B cell (primary cell): ENCODE measurements around the gene MMP2. TPM values are rescaled to one million over a fixed set of nuclear protein-coding genes. Genes with fewer than 3 reads are reported as not detected.

Source experiments
- ATAC-seq: fragments of 200-7000 bp; cut with Tn5 transposase; one replicate; pipeline ENCODE4 v1.10.0; 2021; ENCODE audit warnings: low read depth, mild to moderate bottlenecking, moderate number of reproducible peaks, moderate library complexity
- CTCF ChIA-PET: fragments of 350-600 bp; sonication (Branson Sonifier 250); formaldehyde crosslinking; loops from one replicate; lab custom pipeline; 2021; ENCODE audit warnings: antibody characterized with exemption, inconsistent platforms; lab: Charles Lee
- POLR2A ChIA-PET: fragments of 350-600 bp; sonication (Branson Sonifier 250); formaldehyde crosslinking; loops from one replicate; lab custom pipeline; 2021; ENCODE audit warnings: antibody characterized with exemption; lab: Charles Lee
- DNase-seq: peaks from one replicate; pipeline ENCODE4 v3.0.0; 2013
- H2AFZ ChIP-seq: 2 replicates; pipeline ENCODE4 v1.6.1; 2012; ENCODE audit warnings: mild to moderate bottlenecking, low read depth, low read length; ENCODE audit not compliant: insufficient read depth, poor library complexity, severe bottlenecking
- H3K27ac ChIP-seq, 2 donors: 1 replicate in 1 of 2; 2 replicates in 1 of 2; pipeline ENCODE4 v1.5.1; 2012 to 2013; ENCODE audit warnings: low read length in 2 of 2, mild to moderate bottlenecking in 2 of 2, moderate library complexity in 1 of 2
- H3K27me3 ChIP-seq, 4 experiments: fragments of 200-600 bp in 1 of 4; sonication (generic) in 1 of 4; replicated peaks in 1 of 4; 1 replicate in 2 of 4; 2 replicates in 2 of 4; pipeline versions ENCODE4 v1.6.1 to v1.7.0; 2013 to 2016; ENCODE audit warnings: low read length in 3 of 4, mild to moderate bottlenecking in 2 of 4, mixed read lengths in 1 of 4, moderate library complexity in 1 of 4; ENCODE audit not compliant: insufficient read depth in 4 of 4, control insufficient read depth in 3 of 4; ENCODE audit errors: control extremely low read depth in 1 of 4
- H3K36me3 ChIP-seq, 2 experiments: replicated peaks in 1 of 2; 1 replicate in 1 of 2; 2 replicates in 1 of 2; pipeline versions ENCODE4 v1.6.1 to v1.7.1; 2013; ENCODE audit warnings: low read length in 1 of 2; ENCODE audit not compliant: insufficient read depth in 2 of 2, control insufficient read depth in 1 of 2; ENCODE audit errors: control extremely low read depth in 1 of 2, extremely low read depth in 1 of 2
- H3K4me1 ChIP-seq, 2 donors: fragments of 200-600 bp in 1 of 2; sonication (generic) in 1 of 2; 1 replicate in 1 of 2; 2 replicates in 1 of 2; pipeline versions ENCODE4 v1.5.1 to v1.6.1; 2013 to 2017; ENCODE audit warnings: low read length in 2 of 2; ENCODE audit not compliant: control insufficient read depth in 2 of 2, insufficient read depth in 2 of 2
- H3K4me2 ChIP-seq: replicated peaks from 2 replicates; pipeline ENCODE3; 2012; ENCODE audit warnings: mild to moderate bottlenecking, low read depth, low read length; ENCODE audit not compliant: poor library complexity, severe bottlenecking
- H3K4me3 ChIP-seq, 5 experiments: fragments of 200-600 bp in 1 of 5; sonication (generic) in 1 of 5; 1 replicate in 3 of 5; 2 replicates in 2 of 5; pipeline versions ENCODE4 v1.5.1 to v1.7.0; 2011 to 2016; ENCODE audit warnings: low read length in 4 of 5, mild to moderate bottlenecking in 4 of 5, low read depth in 2 of 5, control low read depth in 1 of 5, moderate library complexity in 1 of 5; ENCODE audit not compliant: insufficient read depth in 1 of 5; ENCODE audit errors: control extremely low read depth in 1 of 5, extremely low read depth in 1 of 5
- H3K79me2 ChIP-seq: fragments of 200-600 bp; sonication (generic); one replicate; pipeline ENCODE4 v1.6.0; 2016; ENCODE audit warnings: low read length; ENCODE audit not compliant: control insufficient read depth, insufficient read depth
- H3K9ac ChIP-seq: fragments of 200-600 bp; sonication (generic); 2 replicates; pipeline ENCODE4 v1.6.1; 2017; ENCODE audit warnings: mild to moderate bottlenecking, low read length, moderate library complexity
- H3K9me3 ChIP-seq, 3 donors: one replicate each; pipeline versions ENCODE4 v1.6.1 to v1.7.1; 2013; ENCODE audit warnings: low read length in 2 of 3; ENCODE audit not compliant: control insufficient read depth in 2 of 3, insufficient read depth in 1 of 3; ENCODE audit errors: control extremely low read depth in 1 of 3
- H4K20me1 ChIP-seq: 2 replicates; pipeline ENCODE4 v1.6.0; 2012; ENCODE audit warnings: mild to moderate bottlenecking, low read length; ENCODE audit not compliant: insufficient read depth, control insufficient read depth, poor library complexity, severe bottlenecking
- H3K27ac Mint-ChIP-seq: one replicate; pipeline ENCODE4 v1.8.0; 2021; ENCODE audit warnings: mixed read lengths
- H3K27me3 Mint-ChIP-seq: one replicate; pipeline ENCODE4 v1.8.0; 2021; ENCODE audit warnings: mixed read lengths
- H3K4me1 Mint-ChIP-seq: one replicate; pipeline ENCODE4 v1.8.0; 2021; ENCODE audit warnings: mixed read lengths
- H3K4me3 Mint-ChIP-seq: one replicate; pipeline ENCODE4 v1.8.0; 2021; ENCODE audit warnings: mixed read lengths
- H3K9me3 Mint-ChIP-seq: one replicate; pipeline ENCODE4 v1.8.0; 2022; ENCODE audit warnings: mixed read lengths; ENCODE audit not compliant: insufficient read depth
- EZH2 ChIP-seq: IDR thresholded peaks from 2 replicates; pipeline ENCODE4 v1.6.1; 2012; ENCODE audit warnings: borderline replicate concordance, low read depth, mild to moderate bottlenecking, moderate library complexity, low read length; ENCODE audit not compliant: insufficient read depth, poor library complexity, severe bottlenecking
- WGBS: methylation state at CpG from one replicate; pipeline ENCODE4 v1.1.5; 2013; ENCODE audit warnings: missing lambda C conversion rate; ENCODE audit not compliant: insufficient coverage; 5-methylcytosine and 5-hydroxymethylcytosine counted together
- intact Hi-C: fragments of 100-400 bp; cut with micrococcal nuclease; formaldehyde crosslinking; loops from one replicate; pipeline ENCODE4 v1.10.0; 2022
- polyA plus RNA-seq: library from polyadenylated mRNA; depleted of rRNA; stranded (reverse); fragments of >200 nt; gene quantifications from 2 replicates; pipeline ENCODE4 v1.2.3, GENCODE V29; 2012
- total RNA-seq, 2 donors: library from RNA; stranded (reverse); fragments of 120-200 nt in 1 of 2; gene quantifications; 1 replicate in 1 of 2; 2 replicates in 1 of 2; pipeline versions ENCODE4 v1.2.3 to v1.2.4, GENCODE V29; 2013 to 2022
- TF ChIP-seq, protein P1 (sequence below): fragments of 200-600 bp; IDR thresholded peaks from one replicate; pipeline ENCODE4 v1.8.0; 2022; ENCODE audit warnings: antibody characterized with exemption, mild to moderate bottlenecking

Gene MMP2
- total and polyA plus RNA-seq, 2 donors (not counting 1 experiment from before 2014, with no cell fraction given): not detected

GRCh38 chr16:55521792-55522191, 42.8 kb downstream of the MMP2 start:
- intact Hi-C loops: no loop called here
- Mint-ChIP-seq H3K27me3 (no peaks in the 10 kb centered on the region), H3K4me1 (no peaks in the 10 kb centered on the region), H3K27ac (no peak overlapping the region), H3K4me3 (no peak overlapping the region), H3K9me3 (peaks cover 3% of the 10 kb centered on the region)
- Histone ChIP-seq H3K4me1 (no peaks in the 10 kb centered on the region), H3K9me3 (peaks cover 0 to 1% (median 0%) of the 10 kb centered on the region in 3 donors), H2AFZ (no peak overlapping the region), H3K4me2 (no peak overlapping the region), H3K79me2 (no peaks in the 10 kb centered on the region), H3K27ac (no peak overlapping the region), H3K27me3 (no peaks in the 10 kb centered on the region), H3K36me3 (no peaks in the 10 kb centered on the region), H3K9ac (no peak overlapping the region), H3K4me3 (no peak overlapping the region), H4K20me1 (no peaks in the 10 kb centered on the region)
- no CpG with 5 or more reads among the region's 1 CpG for WGBS
- ChIA-PET CTCF (no interaction called here), POLR2A (no interaction called here)
- ATAC-seq (no peak), DNase-seq (no peak)
- TF ChIP-seq EZH2: no peak
- TF ChIP-seq, protein P1, sequence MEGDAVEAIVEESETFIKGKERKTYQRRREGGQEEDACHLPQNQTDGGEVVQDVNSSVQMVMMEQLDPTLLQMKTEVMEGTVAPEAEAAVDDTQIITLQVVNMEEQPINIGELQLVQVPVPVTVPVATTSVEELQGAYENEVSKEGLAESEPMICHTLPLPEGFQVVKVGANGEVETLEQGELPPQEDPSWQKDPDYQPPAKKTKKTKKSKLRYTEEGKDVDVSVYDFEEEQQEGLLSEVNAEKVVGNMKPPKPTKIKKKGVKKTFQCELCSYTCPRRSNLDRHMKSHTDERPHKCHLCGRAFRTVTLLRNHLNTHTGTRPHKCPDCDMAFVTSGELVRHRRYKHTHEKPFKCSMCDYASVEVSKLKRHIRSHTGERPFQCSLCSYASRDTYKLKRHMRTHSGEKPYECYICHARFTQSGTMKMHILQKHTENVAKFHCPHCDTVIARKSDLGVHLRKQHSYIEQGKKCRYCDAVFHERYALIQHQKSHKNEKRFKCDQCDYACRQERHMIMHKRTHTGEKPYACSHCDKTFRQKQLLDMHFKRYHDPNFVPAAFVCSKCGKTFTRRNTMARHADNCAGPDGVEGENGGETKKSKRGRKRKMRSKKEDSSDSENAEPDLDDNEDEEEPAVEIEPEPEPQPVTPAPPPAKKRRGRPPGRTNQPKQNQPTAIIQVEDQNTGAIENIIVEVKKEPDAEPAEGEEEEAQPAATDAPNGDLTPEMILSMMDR: no peak

DNA sequence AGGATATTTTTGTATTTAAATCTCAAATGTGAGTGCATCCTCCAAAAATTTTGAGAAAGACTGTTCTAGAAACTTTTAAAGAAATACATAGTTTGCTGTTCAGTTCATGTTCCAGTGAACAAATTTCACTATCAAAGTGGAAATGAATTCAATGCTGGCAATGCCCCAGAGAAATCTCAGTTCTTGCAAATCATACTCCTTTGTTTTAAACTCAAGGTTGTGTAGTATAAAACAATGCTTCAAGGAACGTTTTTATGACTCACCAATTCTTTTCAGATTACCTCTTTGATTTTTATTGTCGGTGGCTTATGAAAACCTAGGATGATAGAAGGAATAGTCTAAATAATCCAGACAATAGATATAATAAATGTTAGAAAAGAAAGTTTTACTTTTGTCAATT, 47.4 kb downstream of the MMP2 start:
- Histone ChIP-seq H3K9me3 (peaks cover 0 to 1% (median 0%) of the 10 kb centered on the region in 3 donors), H3K4me3 (no peak overlapping the region), H4K20me1 (no peaks in the 10 kb centered on the region), H2AFZ (no peak overlapping the region), H3K4me1 (no peaks in the 10 kb centered on the region), H3K4me2 (no peak overlapping the region), H3K79me2 (no peaks in the 10 kb centered on the region), H3K36me3 (no peaks in the 10 kb centered on the region), H3K9ac (no peak overlapping the region), H3K27ac (no peak overlapping the region), H3K27me3 (no peaks in the 10 kb centered on the region)
- Mint-ChIP-seq H3K27ac (no peak overlapping the region), H3K4me1 (no peaks in the 10 kb centered on the region), H3K9me3 (peaks cover 3% of the 10 kb centered on the region), H3K4me3 (no peak overlapping the region), H3K27me3 (peaks cover 4% of the 10 kb centered on the region)
- TF ChIP-seq EZH2: no peak
- DNase-seq (no peak), ATAC-seq (no peak)
- WGBS: no CpG with 5 or more reads among the region's 2 CpGs
- intact Hi-C loops: no loop called here
- ChIA-PET POLR2A (no interaction called here), CTCF (no interaction called here)
